Ovary (tissue), 9 donors: ENCODE results near the gene PTPN18. TPM values are rescaled to one million over a fixed set of nuclear protein-coding genes. Genes with fewer than 3 reads are reported as not detected.

Source experiments
- DNase-seq, 5 donors: peaks; one replicate each; pipeline ENCODE4 v3.0.0-alpha.2; 2019 to 2020
- H3K27ac ChIP-seq, 2 donors: fragments of 200-600 bp; one replicate each; pipeline versions ENCODE4 v1.5.1 to v1.8.0; 2019 to 2022
- H3K27me3 ChIP-seq: fragments of 200-600 bp; one replicate; pipeline ENCODE4 v1.8.0; 2022
- H3K36me3 ChIP-seq: fragments of 200-600 bp; sonication (generic); one replicate; pipeline ENCODE4 v1.5.1; 2019
- H3K4me1 ChIP-seq: one replicate; pipeline ENCODE4 v1.8.1; 2013; ENCODE audit warnings: mild to moderate bottlenecking, moderate library complexity; ENCODE audit not compliant: insufficient read depth
- H3K4me3 ChIP-seq: fragments of 200-600 bp; sonication (generic); one replicate; pipeline ENCODE4 v1.5.1; 2017
- H3K9me3 ChIP-seq, 2 donors: fragments of 200-600 bp in 1 of 2; sonication (generic) in 1 of 2; one replicate each; pipeline versions ENCODE4 v1.5.1 to v1.8.1; 2013 to 2019; ENCODE audit warnings: mild to moderate bottlenecking in 1 of 2, moderate library complexity in 1 of 2
- CTCF ChIP-seq, 3 donors: fragments of 450-650 bp in 2 of 3; fragments of 200-600 bp in 1 of 3; IDR thresholded peaks; one replicate each; pipeline versions ENCODE4 v1.5.1 to v1.8.0; 2016 to 2022; ENCODE audit warnings: antibody characterized with exemption in 3 of 3, mild to moderate bottlenecking in 1 of 3
- EP300 ChIP-seq: sonication (generic); formaldehyde crosslinking; IDR thresholded peaks from one replicate; pipeline ENCODE4 v1.6.1; 2017; ENCODE audit warnings: antibody characterized with exemption
- POLR2A ChIP-seq: fragments of 450-650 bp; IDR thresholded peaks from one replicate; pipeline ENCODE4 v1.6.1; 2017; ENCODE audit warnings: antibody characterized with exemption, mild to moderate bottlenecking, moderate library complexity
- WGBS, 3 donors: extraction: QIAGEN DNeasy Blood & Tissue Kit in 1 of 3; methylation state at CpG; one replicate each; pipeline versions ENCODE4 v1.1.5 to v1.1.7; 2013 to 2017; 5-methylcytosine and 5-hydroxymethylcytosine counted together
- intact Hi-C, 4 donors: fragments of 100-400 bp; cut with DNase I; formaldehyde crosslinking; loops; one replicate each; pipeline versions ENCODE4 v1.11.0 to v1.15.1; 2022 to 2023
- polyA plus RNA-seq, 2 donors: library from polyadenylated mRNA; stranded (reverse); fragments of 200-250 nt in 1 of 2; fragments of 350-450 nt in 1 of 2; fragmentation: Illumina TruSeq in 1 of 2; extraction: RNeasy Lipid Tissue Mini Kit (QIAGEN cat#74804) in 1 of 2; gene quantifications; one replicate each; pipeline ENCODE4 v1.2.3, GENCODE V29; 2013 to 2014
- total RNA-seq, 7 donors: library from RNA; depleted of rRNA in 2 of 7; stranded (reverse); fragments of >200 nt in 2 of 7; fragmentation: NEBNext Ultra II Directional in 3 of 7; extraction: Animal tissue kit (Norgen Biotek cat#: 25700) in 3 of 7; gene quantifications; one replicate each; pipeline versions ENCODE4 v1.1.0 to v1.2.4, GENCODE V29; 2016 to 2023
- donor health status: DM: no; HTN: no; CAD: no; lungs with moderate emphysema.
- donor health status: DM: no; HTN: no; CAD: no.
- donor health status: Bipolar disorder and iron deficiency.
- donor health status: DM: yes; HTN: yes; CAD: no.
- donor health status: DM: no; HTN: no; CAD: no.
- donor health status: DM: yes; HTN: yes; CAD: no.

PTPN18 gene
- total and polyA plus RNA-seq, 9 donors, result 22.2 to 62.6 (median 30.8) TPM

DNA sequence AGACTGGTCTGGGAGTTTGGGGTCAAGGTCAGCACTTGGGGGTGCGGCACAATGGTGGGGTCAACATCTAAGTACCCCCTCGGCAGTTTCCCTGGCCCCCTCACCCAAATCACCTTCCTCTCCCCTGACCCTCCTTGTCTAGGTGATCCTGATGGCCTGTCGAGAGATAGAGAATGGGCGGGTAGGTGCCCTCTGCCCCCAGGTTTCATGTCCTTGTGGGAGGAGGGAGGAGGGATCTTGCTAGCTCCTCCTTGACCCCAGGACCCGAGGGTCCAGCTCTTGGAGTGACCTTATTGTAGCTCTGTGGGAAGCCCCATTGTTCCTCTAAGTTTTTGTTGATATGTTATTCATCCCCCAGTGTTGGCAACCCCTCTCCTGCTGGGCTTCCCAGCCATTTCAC lies 3.6 kb downstream of the PTPN18 start:
- H3K36me3 ChIP-seq, result no peaks in the 10 kb centered on the region
- WGBS, 3 donors, result 81 to 86% (median 84%) methylated on average over 5 of the region's 5 CpGs
- intact Hi-C loops, result no loop called here
- peaks cover 5% of the 10 kb centered on the region for H3K4me1 ChIP-seq
- H3K27me3 ChIP-seq, result no peaks in the 10 kb centered on the region
- no peaks in the 10 kb centered on the region for H3K9me3 ChIP-seq
- TF ChIP-seq EP300, result no peak
- no peak for TF ChIP-seq CTCF (IDR thresholded peaks at IDR 0.05)
- no peak for DNase-seq
- no peak overlapping the region for H3K27ac ChIP-seq
- H3K4me3 ChIP-seq, result no peak overlapping the region

GRCh38 chr2:130363479-130363878 lies 7.6 kb downstream of the PTPN18 start:
- no peaks in the 10 kb centered on the region for H3K36me3 ChIP-seq
- DNase-seq, result no peak
- H3K27ac ChIP-seq, result no peak overlapping the region
- TF ChIP-seq POLR2A, result no peak
- no peak for TF ChIP-seq CTCF (IDR thresholded peaks at IDR 0.05)
- no peak overlapping the region for H3K4me3 ChIP-seq
- no peaks in the 10 kb centered on the region for H3K9me3 ChIP-seq
- intact Hi-C loops, result no loop called here
- no peaks in the 10 kb centered on the region for H3K27me3 ChIP-seq
- H3K4me1 ChIP-seq, result no peaks in the 10 kb centered on the region

DNA sequence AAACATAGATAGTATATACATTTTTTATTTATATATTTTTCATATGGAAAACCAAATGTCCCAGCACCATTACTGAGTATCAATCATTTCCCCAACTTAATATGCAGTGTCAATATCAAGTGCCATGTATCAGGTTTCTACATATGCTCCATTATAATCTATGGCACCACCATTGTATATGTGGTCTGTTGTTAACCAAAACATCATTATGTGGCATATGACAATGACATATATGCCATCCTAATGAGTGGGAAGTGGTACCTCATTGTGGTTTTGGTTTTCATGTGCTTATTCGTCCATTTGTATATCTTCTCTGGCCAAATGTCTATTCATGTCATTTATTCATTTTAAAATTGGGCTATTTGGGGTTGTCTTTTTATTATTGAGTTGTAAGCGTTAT lies 9.2 kb downstream of the PTPN18 start:
- Histone ChIP-seq H3K9me3 (no peaks in the 10 kb centered on the region), H3K36me3 (no peaks in the 10 kb centered on the region), H3K27me3 (no peaks in the 10 kb centered on the region), H3K4me1 (no peaks in the 10 kb centered on the region), H3K27ac (no peak overlapping the region), H3K4me3 (no peak overlapping the region)
- intact Hi-C loops, result no loop called here
- TF ChIP-seq POLR2A (no peak), EP300 (no peak), CTCF (IDR thresholded peaks at IDR 0.05) (no peak)
- WGBS, 3 donors, result 86 to 95% (median 91%) methylated on average over 2 of the region's 2 CpGs
- DNase-seq, result no peak

DNA sequence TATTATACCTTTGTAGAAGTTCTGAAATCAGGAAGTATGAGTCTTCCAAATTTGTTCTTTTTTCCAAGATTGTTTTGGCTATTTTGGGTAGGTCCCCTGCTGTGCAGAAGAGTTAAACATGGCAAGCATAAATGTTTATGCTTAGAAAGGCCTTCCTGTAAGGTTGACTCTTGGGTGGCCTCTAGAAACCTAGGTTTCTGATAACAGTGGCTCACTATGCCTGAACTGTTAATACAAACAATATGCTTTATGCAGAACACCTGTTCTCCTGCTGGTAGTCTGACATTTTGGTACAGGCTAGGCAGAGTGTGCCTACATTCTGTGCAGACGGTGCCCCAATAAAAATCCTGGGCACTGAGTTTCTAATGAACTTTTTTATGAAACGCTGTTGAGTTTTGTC lies 10.1 kb downstream of the PTPN18 start:
- 44 to 55% (median 47%) methylated on average over 2 of the region's 2 CpGs for WGBS, 3 donors
- Histone ChIP-seq H3K4me3 (no peak overlapping the region), H3K36me3 (no peaks in the 10 kb centered on the region), H3K27ac (no peak overlapping the region), H3K27me3 (no peaks in the 10 kb centered on the region), H3K9me3 (no peaks in the 10 kb centered on the region), H3K4me1 (peaks cover under 1% of the 10 kb centered on the region)
- no peak for DNase-seq
- no peak for TF ChIP-seq EP300
- intact Hi-C loops, result no loop called here

GRCh38 chr2:130366720-130367119 lies 10.9 kb downstream of the PTPN18 start:
- TF ChIP-seq CTCF (IDR thresholded peaks at IDR 0.05), result no peak
- TF ChIP-seq EP300, result no peak
- TF ChIP-seq POLR2A, result no peak
- H3K36me3 ChIP-seq, result no peaks in the 10 kb centered on the region
- WGBS, 3 donors, result 40 to 55% (median 43%) methylated on average over 1 of the region's 1 CpG
- H3K27ac ChIP-seq, result no peak overlapping the region
- H3K9me3 ChIP-seq, result no peaks in the 10 kb centered on the region
- intact Hi-C loops, result no loop called here
- peaks cover 7% of the 10 kb centered on the region for H3K4me1 ChIP-seq
- no peak for DNase-seq
- no peak overlapping the region for H3K4me3 ChIP-seq
- H3K27me3 ChIP-seq, result no peaks in the 10 kb centered on the region
